ENCODE measurements around the gene YDJC. TPM values are rescaled to one million over a fixed set of nuclear protein-coding genes. Genes with fewer than 3 reads are reported as not detected.

The YDJC gene
- total and polyA plus RNA-seq, 9 of the 15 experiments (the other 6 are each of a cell fraction or from before 2014, with no cell fraction given): 13.5 to 871 (median 164) TPM

GRCh38 chr22:21593406-21594232, 36.2 kb downstream of the YDJC start (continued):
- TF ChIP-seq SFPQ (IDR thresholded peaks at IDR 0.05; ENCODE audit: low read depth, low read length) (no peak), CAMTA2 (CRISPR knock-in tag; conservative IDR thresholded peaks at IDR 0.05) (no peak), ATF4 (CRISPR knock-in tag; IDR thresholded peaks at IDR 0.05) (no peak), HDAC2 (IDR thresholded peaks at IDR 0.05) (no peak), THAP7 (CRISPR knock-in tag; IDR thresholded peaks at IDR 0.05) (no peak), MAX (CRISPR knock-in tag; IDR thresholded peaks at IDR 0.05) (no peak), RBM34 (IDR thresholded peaks at IDR 0.05; ENCODE audit: borderline replicate concordance, insufficient read depth, low read length) (no peak), ZBTB43 (CRISPR knock-in tag; IDR thresholded peaks at IDR 0.05) (no peak), MED1 (CRISPR knock-in tag; IDR thresholded peaks at IDR 0.05; ENCODE audit: borderline replicate concordance) (no peak), GABPA (tag; conservative IDR thresholded peaks at IDR 0.05; ENCODE audit: low read depth) (no peak), STAT5B (CRISPR knock-in tag; IDR thresholded peaks at IDR 0.05) (no peak), TCF3 (CRISPR knock-in tag; IDR thresholded peaks at IDR 0.05) (no peak), MAZ (CRISPR knock-in tag; conservative IDR thresholded peaks at IDR 0.05 in 1 of 2, IDR thresholded peaks at IDR 0.05 in 1 of 2) (0 out of 4 replicates have a peak, but pooled peaks of 1 of the 2 experiments have one; percentile 31), MNT (conservative IDR thresholded peaks at IDR 0.05) (no peak), ATF6 (CRISPR knock-in tag; IDR thresholded peaks at IDR 0.05) (no peak)

Data from K562 (cell line).